GM12865 (cell line): Measurements from ENCODE around the gene SMCO1.
"Not testable (repeated sequence)": the region's sequence is repeated elsewhere in the genome, so short reads cannot be mapped to it uniquely, and the experiment has no call there.

Source experiments
- DNase-seq: peaks from one replicate; pipeline ENCODE4 v3.0.0; 2010; ENCODE audit warnings: low read depth
- H3K4me3 ChIP-seq: 2 replicates; pipeline ENCODE4 v1.5.1; 2011; ENCODE audit warnings: mild to moderate bottlenecking, low read depth, low read length, control low read depth
- TF ChIP-seq, protein P1 (sequence below): IDR thresholded peaks from 2 replicates; pipeline ENCODE4 v1.5.1; 2011; ENCODE audit warnings: low read length, control low read depth, low read depth, inconsistent platforms; ENCODE audit not compliant: insufficient read depth; ENCODE audit errors: missing control alignments

SMCO1 gene

DNA sequence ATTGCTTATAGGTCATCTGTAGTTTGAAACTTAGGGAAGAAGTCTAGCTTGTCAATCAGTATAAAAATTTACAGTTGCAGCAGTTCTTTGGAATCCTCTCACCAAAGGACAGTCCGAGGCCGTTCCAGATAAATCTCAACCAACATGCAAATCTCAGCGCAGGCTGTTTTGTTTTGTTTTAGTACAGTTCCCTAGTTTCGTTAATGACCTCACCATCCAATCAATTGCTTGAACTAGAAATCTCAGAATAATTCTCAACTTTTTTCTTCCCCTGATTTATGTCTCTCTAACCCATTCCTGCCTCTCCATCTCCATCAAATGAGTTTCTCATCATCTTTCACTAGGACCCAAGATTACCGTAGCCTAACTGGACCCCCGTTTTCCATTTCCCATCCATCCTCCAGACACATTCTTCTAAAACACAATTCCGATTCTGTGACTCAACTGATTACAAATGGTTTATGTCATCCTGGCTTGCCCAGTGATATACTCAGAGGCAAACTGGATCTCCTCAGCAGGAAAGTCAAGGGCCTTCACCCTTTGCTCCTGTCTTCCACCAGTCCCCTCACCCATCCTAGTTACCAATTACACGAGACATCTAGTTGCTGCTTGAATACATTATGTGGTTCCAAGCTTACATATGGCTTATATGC lies 1.3 kb downstream of the SMCO1 start:
- no peak overlapping the region for H3K4me3 ChIP-seq
- TF ChIP-seq, protein P1, sequence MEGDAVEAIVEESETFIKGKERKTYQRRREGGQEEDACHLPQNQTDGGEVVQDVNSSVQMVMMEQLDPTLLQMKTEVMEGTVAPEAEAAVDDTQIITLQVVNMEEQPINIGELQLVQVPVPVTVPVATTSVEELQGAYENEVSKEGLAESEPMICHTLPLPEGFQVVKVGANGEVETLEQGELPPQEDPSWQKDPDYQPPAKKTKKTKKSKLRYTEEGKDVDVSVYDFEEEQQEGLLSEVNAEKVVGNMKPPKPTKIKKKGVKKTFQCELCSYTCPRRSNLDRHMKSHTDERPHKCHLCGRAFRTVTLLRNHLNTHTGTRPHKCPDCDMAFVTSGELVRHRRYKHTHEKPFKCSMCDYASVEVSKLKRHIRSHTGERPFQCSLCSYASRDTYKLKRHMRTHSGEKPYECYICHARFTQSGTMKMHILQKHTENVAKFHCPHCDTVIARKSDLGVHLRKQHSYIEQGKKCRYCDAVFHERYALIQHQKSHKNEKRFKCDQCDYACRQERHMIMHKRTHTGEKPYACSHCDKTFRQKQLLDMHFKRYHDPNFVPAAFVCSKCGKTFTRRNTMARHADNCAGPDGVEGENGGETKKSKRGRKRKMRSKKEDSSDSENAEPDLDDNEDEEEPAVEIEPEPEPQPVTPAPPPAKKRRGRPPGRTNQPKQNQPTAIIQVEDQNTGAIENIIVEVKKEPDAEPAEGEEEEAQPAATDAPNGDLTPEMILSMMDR, result no peak
- DNase-seq, result no peak

DNA sequence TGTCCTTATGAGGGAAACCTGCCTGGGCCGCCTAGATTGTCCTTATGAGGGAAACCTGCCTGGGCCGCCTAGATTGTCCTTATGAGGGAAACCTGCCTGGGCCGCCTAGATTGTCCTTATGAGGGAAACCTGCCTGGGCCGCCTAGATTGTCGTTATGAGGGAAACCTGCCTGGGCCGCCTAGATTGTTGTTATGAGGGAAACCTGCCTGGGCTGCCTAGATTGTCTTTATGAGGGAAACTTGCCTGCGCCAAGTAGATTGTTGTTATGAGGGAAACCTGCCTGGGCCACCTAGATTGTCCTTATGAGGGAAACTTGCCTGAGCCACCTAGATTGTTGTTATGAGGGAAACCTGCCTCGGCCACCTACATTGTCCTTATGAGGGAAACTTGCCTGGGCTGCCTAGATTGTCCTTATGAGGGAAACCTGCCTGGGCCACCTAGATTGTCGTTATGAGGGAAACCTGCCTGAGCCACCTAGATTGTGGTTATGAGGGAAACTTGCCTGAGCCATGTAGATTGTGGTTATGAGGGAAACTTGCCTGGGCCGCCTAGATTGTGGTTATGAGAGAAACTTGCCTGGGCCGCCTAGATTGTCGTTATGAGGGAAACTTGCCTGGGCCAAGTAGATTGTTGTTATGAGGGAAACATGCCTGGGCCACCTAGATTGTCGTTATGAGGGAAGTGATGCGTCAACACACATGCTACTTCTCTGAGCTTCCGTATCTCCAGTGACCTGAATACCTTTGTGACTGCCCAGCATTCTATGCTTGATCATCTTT lies 3.3 kb downstream of the SMCO1 start:
- not testable (repeated sequence) for H3K4me3 ChIP-seq
- DNase-seq, result peak; percentile 33

DNA sequence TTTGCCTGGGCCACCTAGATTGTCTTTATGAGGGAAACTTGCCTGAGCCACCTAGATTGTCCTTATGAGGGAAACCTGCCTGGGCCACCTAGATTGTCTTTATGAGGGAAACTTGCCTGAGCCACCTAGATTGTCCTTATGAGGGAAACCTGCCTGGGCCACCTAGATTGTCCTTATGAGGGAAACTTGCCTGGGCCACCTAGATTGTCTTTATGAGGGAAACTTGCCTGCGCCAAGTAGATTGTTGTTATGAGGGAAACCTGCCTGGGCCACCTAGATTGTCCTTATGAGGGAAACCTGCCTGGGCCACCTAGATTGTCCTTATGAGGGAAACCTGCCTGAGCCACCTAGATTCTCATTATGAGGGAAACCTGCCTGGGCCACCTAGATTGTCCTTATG lies 4.0 kb downstream of the SMCO1 start:
- not testable (repeated sequence) for H3K4me3 ChIP-seq

DNA sequence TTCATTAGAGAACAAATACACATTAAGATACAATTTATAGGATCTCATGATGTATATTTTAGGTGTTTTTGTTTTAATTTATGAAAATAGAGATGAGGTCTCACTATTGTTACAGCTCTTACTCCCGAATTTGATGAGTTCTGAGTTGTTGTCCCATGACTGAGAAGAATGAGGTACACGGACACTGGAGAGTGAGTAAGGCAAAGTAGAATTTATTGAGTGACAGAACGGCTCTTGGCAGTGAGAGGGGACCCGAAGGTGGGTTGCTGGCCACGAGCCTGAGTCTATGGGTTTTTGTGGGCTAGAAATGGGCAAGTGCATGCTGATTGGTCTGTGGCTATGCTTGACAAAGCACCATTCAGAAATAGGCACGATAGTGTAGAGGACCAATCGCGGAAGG lies 8.5 kb downstream of the SMCO1 start:
- DNase-seq, result no peak
- H3K4me3 ChIP-seq, result no peak overlapping the region
- TF ChIP-seq, protein P1, result no peak

More for the DNA sequence above, 4.0 kb downstream of the SMCO1 start:
- DNase-seq, result not testable (repeated sequence)

DNA sequence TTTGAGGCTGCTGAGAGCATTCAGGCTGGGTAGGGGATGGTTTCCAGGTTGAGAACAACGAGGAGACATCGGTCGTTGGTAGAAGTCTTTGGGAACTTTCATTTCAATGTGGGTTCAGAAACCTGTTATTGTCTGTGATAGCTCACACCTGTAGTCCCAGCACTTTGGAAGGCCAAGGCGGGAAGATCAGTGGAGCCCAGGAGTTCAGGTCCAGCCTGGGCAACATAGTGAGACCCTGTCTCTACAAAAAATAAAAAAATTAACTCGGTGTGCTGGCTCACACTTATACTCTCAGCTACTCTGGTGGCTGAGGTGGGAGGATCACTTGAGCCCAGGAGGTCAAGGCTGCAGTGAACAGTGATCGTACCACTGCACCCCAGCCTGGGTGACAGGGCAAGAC lies 10.6 kb downstream of the SMCO1 start:
- TF ChIP-seq, protein P1, result no peak
- no peak for DNase-seq
- no peak overlapping the region for H3K4me3 ChIP-seq

DNA sequence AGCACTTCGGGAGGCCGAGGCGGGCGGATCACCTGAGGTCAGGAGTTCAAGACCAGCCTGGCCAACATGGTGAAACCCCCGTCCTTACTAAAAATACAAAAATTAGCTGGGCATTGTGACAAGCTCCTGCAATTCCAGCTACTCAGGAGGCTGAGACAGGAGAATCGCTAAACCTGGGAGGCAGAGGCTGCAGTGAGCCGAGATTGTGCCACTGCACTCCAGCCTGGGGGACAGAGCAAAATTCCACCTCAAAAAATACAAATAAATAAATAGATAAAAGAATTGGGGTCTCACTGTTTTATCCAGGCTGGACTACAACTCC lies 11.1 kb downstream of the SMCO1 start:
- DNase-seq, result not testable (repeated sequence)
- H3K4me3 ChIP-seq, result peak overlapping the region; percentile 71

DNA sequence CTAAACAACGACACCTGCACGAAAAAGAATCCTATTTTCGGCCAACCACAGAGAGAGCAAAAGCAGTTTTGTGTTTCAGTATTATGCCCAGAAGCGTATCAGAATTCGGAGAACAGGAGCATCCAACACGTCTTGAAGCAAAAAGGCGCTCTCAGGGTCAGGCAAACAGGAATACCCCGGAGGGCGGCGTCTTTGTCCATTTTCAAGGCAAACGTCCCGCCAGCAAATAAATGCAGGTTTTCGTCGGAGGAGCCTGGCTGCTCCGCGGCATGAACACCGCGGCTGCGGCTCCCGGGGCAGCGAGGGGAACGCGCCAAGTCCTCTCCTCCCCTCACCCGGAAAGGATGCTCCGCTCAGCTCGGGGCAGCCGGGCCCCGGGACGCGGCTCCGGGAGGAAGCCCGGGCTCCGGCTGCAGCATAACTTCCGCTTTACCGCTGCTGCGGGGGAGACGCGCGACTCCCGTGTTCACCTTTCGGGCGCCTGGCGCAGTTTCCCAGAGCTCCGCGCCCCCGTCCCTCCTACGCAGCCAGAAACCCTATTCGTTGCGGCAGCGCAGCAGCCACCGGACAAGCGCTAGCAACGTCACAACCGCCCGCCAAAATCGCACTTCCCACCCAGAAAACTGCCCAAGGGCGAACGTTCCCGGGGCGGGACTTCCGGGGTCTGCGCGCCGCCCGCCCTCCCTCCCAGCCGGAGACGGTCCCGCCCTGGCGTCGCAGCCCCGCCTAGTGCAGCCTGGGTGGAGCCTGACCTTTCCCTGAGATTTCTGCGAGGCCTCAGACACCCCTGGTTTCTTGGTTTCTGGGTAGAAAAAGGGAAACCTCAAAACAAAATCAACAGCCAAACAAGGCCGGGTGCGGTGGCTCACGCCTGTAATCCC lies 11.7 kb downstream of the SMCO1 start, which contains the start of gene RNF168:
Gene RNF168, minus strand, starts transcription at position 573 of the 881 bp plus-strand sequence. CDS start 595 bp downstream, outside the sequence.
- peak within 1 kb of the TSS; percentile 71 for H3K4me3 ChIP-seq
- TF ChIP-seq, protein P1, result no peak
- DNase-seq, result peak; percentile 99

DNA sequence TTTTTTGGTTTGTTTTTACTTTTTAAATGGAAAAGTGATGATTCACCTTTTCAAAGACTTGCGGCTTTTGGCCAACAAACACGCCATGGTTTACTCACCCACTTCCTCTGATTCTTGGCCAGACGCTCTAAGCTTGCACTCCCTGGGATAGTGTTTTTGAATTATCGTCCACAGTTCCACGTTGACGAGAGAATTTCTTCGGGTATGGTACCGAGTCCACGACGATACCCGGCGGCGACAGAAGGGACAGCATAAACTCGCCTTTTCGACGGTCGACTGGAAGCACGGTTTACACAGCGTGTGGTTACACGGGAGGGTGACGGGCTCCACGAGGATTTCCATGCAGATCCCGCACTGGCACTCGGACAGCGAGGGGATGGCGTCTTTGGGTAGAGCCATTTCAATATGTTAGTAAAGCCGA lies 12.4 kb downstream of the SMCO1 start:
- peak; percentile 71 for DNase-seq
- TF ChIP-seq, protein P1, result no peak
- peak overlapping the region; percentile 71 for H3K4me3 ChIP-seq
